ENCODE measurements around the gene PSMB7.

- TF ChIP-seq CTCF (IDR thresholded peaks at IDR 0.05; ENCODE audit: low read depth, low read length) (no peak), EZH2phosphoT487 (IDR thresholded peaks at IDR 0.05; ENCODE audit: low read depth) (no peak)
Observed at GRCh38 chr9:124341455-124342170, 73.6 kb downstream of the PSMB7 start.
